Measurements from ENCODE around the gene LYST.
A peak's percentile ranks its signal among the peaks of the same experiment; 100 is the strongest.
"Not testable (repeated sequence)": the region's sequence is repeated elsewhere in the genome, so short reads cannot be mapped to it uniquely, and the experiment has no call there.

Gene LYST, protein sequence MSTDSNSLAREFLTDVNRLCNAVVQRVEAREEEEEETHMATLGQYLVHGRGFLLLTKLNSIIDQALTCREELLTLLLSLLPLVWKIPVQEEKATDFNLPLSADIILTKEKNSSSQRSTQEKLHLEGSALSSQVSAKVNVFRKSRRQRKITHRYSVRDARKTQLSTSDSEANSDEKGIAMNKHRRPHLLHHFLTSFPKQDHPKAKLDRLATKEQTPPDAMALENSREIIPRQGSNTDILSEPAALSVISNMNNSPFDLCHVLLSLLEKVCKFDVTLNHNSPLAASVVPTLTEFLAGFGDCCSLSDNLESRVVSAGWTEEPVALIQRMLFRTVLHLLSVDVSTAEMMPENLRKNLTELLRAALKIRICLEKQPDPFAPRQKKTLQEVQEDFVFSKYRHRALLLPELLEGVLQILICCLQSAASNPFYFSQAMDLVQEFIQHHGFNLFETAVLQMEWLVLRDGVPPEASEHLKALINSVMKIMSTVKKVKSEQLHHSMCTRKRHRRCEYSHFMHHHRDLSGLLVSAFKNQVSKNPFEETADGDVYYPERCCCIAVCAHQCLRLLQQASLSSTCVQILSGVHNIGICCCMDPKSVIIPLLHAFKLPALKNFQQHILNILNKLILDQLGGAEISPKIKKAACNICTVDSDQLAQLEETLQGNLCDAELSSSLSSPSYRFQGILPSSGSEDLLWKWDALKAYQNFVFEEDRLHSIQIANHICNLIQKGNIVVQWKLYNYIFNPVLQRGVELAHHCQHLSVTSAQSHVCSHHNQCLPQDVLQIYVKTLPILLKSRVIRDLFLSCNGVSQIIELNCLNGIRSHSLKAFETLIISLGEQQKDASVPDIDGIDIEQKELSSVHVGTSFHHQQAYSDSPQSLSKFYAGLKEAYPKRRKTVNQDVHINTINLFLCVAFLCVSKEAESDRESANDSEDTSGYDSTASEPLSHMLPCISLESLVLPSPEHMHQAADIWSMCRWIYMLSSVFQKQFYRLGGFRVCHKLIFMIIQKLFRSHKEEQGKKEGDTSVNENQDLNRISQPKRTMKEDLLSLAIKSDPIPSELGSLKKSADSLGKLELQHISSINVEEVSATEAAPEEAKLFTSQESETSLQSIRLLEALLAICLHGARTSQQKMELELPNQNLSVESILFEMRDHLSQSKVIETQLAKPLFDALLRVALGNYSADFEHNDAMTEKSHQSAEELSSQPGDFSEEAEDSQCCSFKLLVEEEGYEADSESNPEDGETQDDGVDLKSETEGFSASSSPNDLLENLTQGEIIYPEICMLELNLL (N-terminal part only)

DNA sequence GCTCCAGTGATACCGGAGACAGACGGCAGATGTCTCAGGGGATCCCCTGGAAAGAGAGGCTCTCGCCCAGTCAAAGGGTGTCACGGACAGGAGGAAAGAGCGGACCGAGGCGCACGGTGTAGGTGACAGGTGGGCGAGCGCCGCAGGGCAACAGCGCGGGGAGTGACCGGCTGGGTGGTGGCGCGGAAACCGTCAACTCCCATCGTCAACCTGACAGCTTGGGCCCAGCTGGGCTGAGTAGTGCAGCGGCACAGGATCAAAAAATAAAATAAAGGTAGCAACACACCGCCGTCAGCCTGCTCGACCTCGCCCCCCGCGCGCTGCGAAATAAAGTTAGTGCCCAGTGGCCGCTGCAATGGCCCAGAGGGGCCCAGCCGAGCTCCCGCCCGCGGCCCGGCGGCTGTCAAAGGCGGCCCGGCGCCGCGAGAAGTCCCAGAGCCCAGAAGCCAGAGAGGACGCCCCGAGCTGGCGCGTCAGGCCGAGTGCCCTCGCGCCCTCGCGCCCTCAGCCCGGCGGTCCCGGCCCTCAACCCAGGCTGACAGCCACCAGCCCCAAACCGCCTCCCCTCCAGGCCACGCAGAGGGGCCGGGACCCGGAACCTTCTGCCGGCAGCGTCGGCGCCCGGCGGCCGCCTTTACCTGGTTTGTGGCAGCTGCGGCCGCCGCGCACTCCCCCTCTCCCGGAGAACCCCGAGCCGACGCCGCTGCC lies at the start of gene LYST:
LYST (minus strand) TSS at position 702 of the 708 bp plus-strand sequence. CDS start 36,489 bp downstream, outside the sequence.
- no peaks in the 10 kb centered on the region for H3K36me3 ChIP-seq (ENCODE audit: control insufficient read depth, insufficient read depth, low read length)
- peaks cover 11% of the 10 kb centered on the region for H3K4me1 ChIP-seq (ENCODE audit: control insufficient read depth, insufficient read depth, low read length)
- no peaks in the 10 kb centered on the region for H3K27me3 ChIP-seq (ENCODE audit: control insufficient read depth, insufficient read depth, low read length)
- peak within 1 kb of the TSS; percentile 96 for H3K9ac ChIP-seq (ENCODE audit: low read length)
- peak within 1 kb of the TSS; percentile 91 for H3K27ac ChIP-seq (ENCODE audit: low read depth, low read length)
- peak within 1 kb of the TSS; percentile 99 for H3K4me3 ChIP-seq (ENCODE audit: low read length)

DNA sequence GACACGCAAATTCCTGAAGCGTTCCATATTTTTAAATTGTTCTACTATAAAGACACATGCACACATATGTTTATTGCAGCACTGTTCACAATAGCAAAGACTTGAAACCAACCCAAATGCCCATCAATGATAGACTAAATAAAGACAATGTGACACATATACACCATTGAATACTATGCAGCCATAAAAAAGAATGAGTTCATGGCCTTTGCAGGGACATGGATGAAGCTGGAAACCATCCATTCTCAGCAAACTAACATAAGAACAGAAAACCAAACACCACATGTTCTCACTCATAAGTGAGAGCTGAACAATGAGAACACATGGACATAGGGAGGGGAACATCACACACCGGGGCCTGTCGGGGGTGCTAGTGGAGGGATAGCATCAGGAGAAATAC lies 48.8 kb upstream of the LYST start:
- H3K4me1 ChIP-seq (ENCODE audit: control insufficient read depth, insufficient read depth, low read length); H3K4me3 ChIP-seq (ENCODE audit: low read length); H3K27ac ChIP-seq (ENCODE audit: low read depth, low read length); H3K27me3 ChIP-seq (ENCODE audit: control insufficient read depth, insufficient read depth, low read length); H3K36me3 ChIP-seq (ENCODE audit: control insufficient read depth, insufficient read depth, low read length); H3K9ac ChIP-seq (ENCODE audit: low read length): not testable (repeated sequence)

DNA sequence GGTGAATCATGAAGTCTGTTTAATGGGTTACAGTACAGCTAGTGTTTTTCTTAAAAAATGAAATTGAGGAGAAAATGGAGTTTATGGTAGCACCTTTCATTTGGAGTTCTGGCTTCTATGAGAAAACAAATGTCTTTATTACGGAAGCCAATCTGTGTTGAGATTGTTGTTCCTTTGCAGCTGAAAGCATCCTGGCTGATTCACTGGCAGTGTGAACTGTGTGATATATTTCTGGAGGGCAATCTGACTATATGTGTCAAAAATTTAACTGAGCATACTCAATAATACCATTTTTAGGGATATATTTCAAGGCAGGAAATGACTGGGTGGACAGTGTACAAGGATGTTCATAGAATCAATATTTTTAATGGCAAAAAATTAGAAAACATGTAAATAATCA lies 46.6 kb upstream of the LYST start:
- Histone ChIP-seq H3K27ac (ENCODE audit: low read depth, low read length) (no peak overlapping the region), H3K4me3 (ENCODE audit: low read length) (no peak overlapping the region), H3K4me1 (ENCODE audit: control insufficient read depth, insufficient read depth, low read length) (peaks cover 10% of the 10 kb centered on the region), H3K9ac (ENCODE audit: low read length) (no peak overlapping the region), H3K27me3 (ENCODE audit: control insufficient read depth, insufficient read depth, low read length) (no peaks in the 10 kb centered on the region), H3K36me3 (ENCODE audit: control insufficient read depth, insufficient read depth, low read length) (no peaks in the 10 kb centered on the region)

DNA sequence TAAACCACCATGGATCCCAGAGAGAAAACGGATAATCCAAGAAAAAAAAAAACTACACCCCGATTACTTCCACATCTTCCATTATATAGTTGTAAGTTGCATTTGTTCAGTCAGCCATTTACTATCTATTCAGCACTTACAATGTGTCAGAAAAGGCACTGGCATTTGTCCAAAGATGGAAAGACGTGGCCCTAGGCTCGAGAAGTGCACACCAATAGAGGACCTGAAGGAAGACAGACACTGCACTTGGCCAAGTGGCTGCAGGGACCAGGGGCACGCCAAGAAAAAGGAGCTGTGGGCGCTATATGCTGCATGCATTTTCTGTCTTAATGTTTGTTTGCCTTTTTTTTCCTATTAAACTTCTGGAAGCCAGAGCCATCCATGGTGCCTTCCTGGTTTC lies 45.2 kb upstream of the LYST start:
- Histone ChIP-seq H3K27ac (ENCODE audit: low read depth, low read length) (no peak overlapping the region), H3K27me3 (ENCODE audit: control insufficient read depth, insufficient read depth, low read length) (no peaks in the 10 kb centered on the region), H3K4me1 (ENCODE audit: control insufficient read depth, insufficient read depth, low read length) (peaks cover 4% of the 10 kb centered on the region), H3K9ac (ENCODE audit: low read length) (no peak overlapping the region), H3K36me3 (ENCODE audit: control insufficient read depth, insufficient read depth, low read length) (no peaks in the 10 kb centered on the region), H3K4me3 (ENCODE audit: low read length) (no peak overlapping the region)

DNA sequence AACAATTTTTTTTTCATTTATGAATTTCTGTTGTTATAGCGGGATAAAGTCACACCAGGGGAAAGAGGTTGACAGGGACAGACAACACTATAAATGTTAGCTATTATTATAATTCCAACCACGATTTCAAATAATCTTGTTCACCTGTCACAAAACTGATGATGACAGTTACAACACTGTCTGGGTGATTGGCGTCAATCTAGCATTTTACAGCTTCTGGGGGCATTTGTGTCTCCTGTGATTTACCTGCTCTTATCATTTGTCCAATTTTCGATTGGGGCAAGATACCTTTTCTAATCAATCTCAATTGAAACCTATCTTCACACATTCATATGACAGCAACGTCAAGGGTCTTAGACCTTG lies 44.6 kb upstream of the LYST start:
- Histone ChIP-seq H3K36me3 (ENCODE audit: control insufficient read depth, insufficient read depth, low read length) (no peaks in the 10 kb centered on the region), H3K4me3 (ENCODE audit: low read length) (no peak overlapping the region), H3K27ac (ENCODE audit: low read depth, low read length) (no peak overlapping the region), H3K4me1 (ENCODE audit: control insufficient read depth, insufficient read depth, low read length) (peaks cover 4% of the 10 kb centered on the region), H3K9ac (ENCODE audit: low read length) (no peak overlapping the region), H3K27me3 (ENCODE audit: control insufficient read depth, insufficient read depth, low read length) (no peaks in the 10 kb centered on the region)

DNA sequence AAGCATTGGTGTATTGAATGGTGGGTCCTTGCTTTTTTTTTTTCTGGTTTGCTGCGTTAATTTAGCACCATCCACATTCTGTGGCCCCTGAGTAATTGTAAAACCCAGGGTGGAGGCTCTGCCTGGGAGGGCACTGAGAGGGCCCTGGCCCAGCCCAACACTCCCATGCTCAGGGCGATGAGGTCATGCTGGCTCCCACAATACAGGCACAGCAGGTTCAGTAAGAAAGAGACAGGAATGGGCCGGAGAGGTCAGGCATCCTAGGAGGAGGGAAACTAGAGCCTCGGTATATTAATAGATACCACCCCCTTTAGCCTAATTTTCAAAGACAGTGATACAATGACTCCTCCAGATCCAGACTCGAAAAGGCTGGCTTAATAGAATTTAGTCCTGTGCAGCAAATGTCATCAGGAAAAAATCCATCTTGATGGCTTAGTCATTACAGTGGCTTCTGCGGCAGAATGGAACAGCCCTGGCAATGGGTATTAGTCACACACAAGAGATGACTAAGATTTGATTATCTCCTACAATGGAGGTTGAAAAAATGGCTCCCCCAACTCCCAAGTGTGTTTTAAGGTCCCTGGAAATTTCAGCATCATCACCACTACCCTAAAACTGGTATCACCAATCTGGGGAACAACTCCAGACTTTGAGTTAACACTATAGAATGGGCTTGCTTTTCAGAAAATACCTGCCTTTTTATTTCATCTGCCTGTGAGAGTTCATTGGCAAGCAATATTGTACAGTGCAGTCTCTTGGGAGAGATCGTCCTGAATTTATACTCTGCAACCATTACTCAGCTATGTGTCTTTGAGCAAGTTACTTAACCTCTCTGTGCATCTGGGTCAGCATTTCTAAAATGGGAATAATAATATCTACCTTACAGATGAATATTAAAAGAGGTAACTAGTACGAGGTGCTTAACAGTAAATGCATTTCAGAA lies 43.9 kb upstream of the LYST start:
- Histone ChIP-seq H3K27ac (ENCODE audit: low read depth, low read length) (peak overlapping the region; percentile 37), H3K4me3 (ENCODE audit: low read length) (no peak overlapping the region), H3K36me3 (ENCODE audit: control insufficient read depth, insufficient read depth, low read length) (no peaks in the 10 kb centered on the region), H3K9ac (ENCODE audit: low read length) (no peak overlapping the region), H3K27me3 (ENCODE audit: control insufficient read depth, insufficient read depth, low read length) (no peaks in the 10 kb centered on the region), H3K4me1 (ENCODE audit: control insufficient read depth, insufficient read depth, low read length) (peaks cover 4% of the 10 kb centered on the region)

DNA sequence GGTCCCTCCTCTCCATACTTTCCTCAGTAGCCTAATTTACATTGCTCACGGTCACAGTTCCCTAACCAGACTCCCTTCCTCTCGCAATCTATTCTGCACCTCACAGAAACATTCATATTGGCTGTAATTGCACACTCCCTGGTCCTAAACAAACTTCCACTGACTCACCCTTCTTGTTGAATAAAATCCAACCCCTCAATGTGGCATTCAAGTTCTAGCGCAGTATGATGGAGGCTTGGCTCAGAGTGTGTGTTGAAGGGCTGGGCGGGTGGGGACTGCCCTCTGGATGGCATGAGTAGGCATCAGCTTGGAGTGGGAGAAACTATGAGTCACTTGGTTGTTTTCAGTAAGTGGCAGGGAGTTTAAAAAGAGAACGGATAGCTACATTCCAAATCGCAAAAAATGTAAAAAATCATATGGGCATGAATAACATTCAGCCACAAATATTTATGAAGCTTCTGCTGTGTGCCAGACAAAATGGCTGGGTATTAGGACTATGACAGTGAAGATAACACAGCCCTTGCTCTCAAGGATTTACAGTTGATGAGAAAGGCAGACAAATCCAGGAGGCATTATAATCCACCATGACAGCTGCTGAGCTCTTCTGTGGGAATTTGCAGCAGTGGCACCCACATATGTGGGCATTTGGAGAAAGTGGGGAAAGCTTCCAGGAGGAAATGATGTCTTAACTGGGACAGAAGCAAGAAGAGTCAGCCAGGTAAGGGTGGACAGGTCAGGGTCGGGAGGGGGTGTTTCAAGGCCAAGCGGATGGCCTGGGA lies 42.2 kb upstream of the LYST start:
- Histone ChIP-seq H3K4me1 (ENCODE audit: control insufficient read depth, insufficient read depth, low read length) (peaks cover 4% of the 10 kb centered on the region), H3K9ac (ENCODE audit: low read length) (no peak overlapping the region), H3K27ac (ENCODE audit: low read depth, low read length) (no peak overlapping the region), H3K27me3 (ENCODE audit: control insufficient read depth, insufficient read depth, low read length) (no peaks in the 10 kb centered on the region), H3K36me3 (ENCODE audit: control insufficient read depth, insufficient read depth, low read length) (no peaks in the 10 kb centered on the region), H3K4me3 (ENCODE audit: low read length) (no peak overlapping the region)

DNA sequence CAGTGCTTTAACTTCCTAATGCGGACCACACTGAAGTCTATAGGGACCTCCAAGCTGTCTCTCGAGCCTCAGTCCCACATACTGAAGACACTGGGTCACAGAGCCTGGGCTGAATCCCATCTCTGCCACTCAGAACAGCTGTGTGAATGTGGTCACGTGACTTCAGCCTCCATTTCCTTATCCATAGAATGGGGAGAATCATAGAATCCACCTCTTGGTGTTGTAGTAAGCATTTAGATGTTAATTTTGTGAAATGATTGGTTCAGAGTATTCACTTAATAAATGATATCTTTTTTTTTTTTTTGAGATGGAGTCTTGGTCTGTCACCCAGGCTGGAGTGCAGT lies 41.2 kb upstream of the LYST start:
- Histone ChIP-seq H3K27ac (ENCODE audit: low read depth, low read length) (no peak overlapping the region), H3K36me3 (ENCODE audit: control insufficient read depth, insufficient read depth, low read length) (no peaks in the 10 kb centered on the region), H3K27me3 (ENCODE audit: control insufficient read depth, insufficient read depth, low read length) (no peaks in the 10 kb centered on the region), H3K4me1 (ENCODE audit: control insufficient read depth, insufficient read depth, low read length) (peaks cover 4% of the 10 kb centered on the region), H3K4me3 (ENCODE audit: low read length) (no peak overlapping the region), H3K9ac (ENCODE audit: low read length) (no peak overlapping the region)

DNA sequence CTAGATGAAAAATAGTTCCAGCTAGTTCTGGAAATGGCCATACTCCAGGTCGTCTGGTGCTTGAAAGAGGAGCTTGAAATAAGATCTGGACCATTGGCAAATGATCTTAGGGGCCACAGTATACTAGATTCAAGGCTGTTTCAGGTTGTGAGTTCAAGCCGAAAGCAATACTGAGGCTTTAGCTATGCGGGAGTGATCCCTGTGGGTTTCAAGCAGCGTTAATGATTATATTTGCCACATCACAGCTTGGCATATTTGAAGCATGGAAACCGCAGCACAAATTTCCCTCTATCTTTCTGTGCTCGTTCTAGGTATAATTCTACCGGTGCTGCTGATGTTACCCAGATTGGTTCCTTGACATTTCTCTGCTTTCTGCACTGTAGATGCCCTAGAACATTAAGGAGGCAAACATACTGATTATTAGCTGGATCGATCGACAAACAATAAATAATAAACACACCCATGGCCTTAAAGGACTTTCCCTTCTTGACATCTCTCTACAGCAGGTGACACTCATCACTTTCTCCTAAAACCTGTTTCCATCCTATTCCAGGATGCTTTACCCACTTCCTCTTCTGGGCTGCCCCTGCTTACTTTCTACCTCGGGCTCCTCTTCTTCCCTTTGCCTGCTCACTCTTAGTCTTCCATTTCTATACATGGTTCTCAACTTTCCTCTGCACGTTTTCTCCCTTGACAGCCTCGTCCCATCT lies 40.6 kb upstream of the LYST start:
- Histone ChIP-seq H3K36me3 (ENCODE audit: control insufficient read depth, insufficient read depth, low read length) (no peaks in the 10 kb centered on the region), H3K4me3 (ENCODE audit: low read length) (no peak overlapping the region), H3K27me3 (ENCODE audit: control insufficient read depth, insufficient read depth, low read length) (no peaks in the 10 kb centered on the region), H3K9ac (ENCODE audit: low read length) (no peak overlapping the region), H3K27ac (ENCODE audit: low read depth, low read length) (no peak overlapping the region), H3K4me1 (ENCODE audit: control insufficient read depth, insufficient read depth, low read length) (peaks cover 4% of the 10 kb centered on the region)

DNA sequence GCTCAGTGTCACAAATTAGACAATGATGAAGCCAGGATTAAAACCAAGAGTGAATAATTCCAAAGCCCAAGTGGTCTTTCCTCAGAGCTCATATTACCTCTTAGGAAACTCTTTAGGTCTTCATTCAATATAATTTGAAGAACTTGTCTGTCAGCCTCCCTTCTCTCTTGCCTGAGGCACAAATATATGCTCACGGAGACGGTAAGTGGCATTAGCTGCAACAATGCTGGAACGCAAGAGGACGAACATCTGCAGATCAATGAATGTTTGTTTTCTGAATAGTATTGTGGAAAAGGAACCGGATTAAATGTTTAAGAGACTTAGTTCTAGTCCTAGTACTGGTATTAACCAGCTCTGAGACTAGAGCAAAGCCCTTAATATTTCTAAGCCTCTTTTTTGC lies 39.7 kb upstream of the LYST start:
- Histone ChIP-seq H3K36me3 (ENCODE audit: control insufficient read depth, insufficient read depth, low read length) (no peaks in the 10 kb centered on the region), H3K27me3 (ENCODE audit: control insufficient read depth, insufficient read depth, low read length) (no peaks in the 10 kb centered on the region), H3K4me1 (ENCODE audit: control insufficient read depth, insufficient read depth, low read length) (peaks cover 4% of the 10 kb centered on the region), H3K9ac (ENCODE audit: low read length) (no peak overlapping the region), H3K4me3 (ENCODE audit: low read length) (no peak overlapping the region), H3K27ac (ENCODE audit: low read depth, low read length) (no peak overlapping the region)
